OCI-LY3 (cell line): Measurements from ENCODE around the gene PPARG.

Experiments used
- H2AFZ ChIP-seq: fragments of 200-600, 300-600 bp; shearing (Covaris generic); 2 replicates; pipeline ENCODE4 v1.6.0; 2014; ENCODE audit warnings: antibody characterized with exemption, low read depth, low read length
- H3K27ac ChIP-seq: fragments of 200-600, 300-600 bp; sonication (generic); 2 replicates; pipeline ENCODE4 v1.5.1; 2014; ENCODE audit warnings: mild to moderate bottlenecking, low read length, moderate library complexity, mixed read lengths
- H3K27me3 ChIP-seq: fragments of 200-600, 300-600 bp; sonication (generic); 2 replicates; pipeline ENCODE4 v1.6.1; 2014; ENCODE audit warnings: low read depth, low read length, mixed read lengths
- H3K36me3 ChIP-seq: fragments of 200-600, 300-600 bp; sonication (generic); replicated peaks from 2 replicates; pipeline ENCODE3; 2014; ENCODE audit warnings: low read depth, low read length, mixed read lengths
- H3K4me1 ChIP-seq: fragments of 300-600, 200-600 bp; sonication (generic); 2 replicates; pipeline ENCODE4 v1.6.1; 2014; ENCODE audit warnings: low read length, mixed read lengths
- H3K4me2 ChIP-seq: fragments of 200-600, 300-600 bp; sonication (generic); 2 replicates; pipeline ENCODE4 v1.6.1; 2014; ENCODE audit warnings: low read length, mixed read lengths
- H3K4me3 ChIP-seq: fragments of 300-600, 200-600 bp; sonication (generic); 2 replicates; pipeline ENCODE4 v1.5.1; 2014; ENCODE audit warnings: antibody characterized with exemption, mild to moderate bottlenecking, low read length, moderate library complexity
- H3K79me2 ChIP-seq: fragments of 300-600, 200-600 bp; shearing (Covaris generic); 2 replicates; pipeline ENCODE4 v1.6.1; 2014; ENCODE audit warnings: mild to moderate bottlenecking, low read length, mixed read lengths
- H3K9ac ChIP-seq: fragments of 300-600, 200-600 bp; shearing (Covaris generic); 2 replicates; pipeline ENCODE4 v1.6.0; 2014; ENCODE audit warnings: mild to moderate bottlenecking, low read length, moderate library complexity
- H3K9me3 ChIP-seq: fragments of 200-600, 300-600 bp; shearing (Covaris generic); 2 replicates; pipeline ENCODE4 v1.6.1; 2014; ENCODE audit warnings: low read length, mixed read lengths; ENCODE audit not compliant: insufficient read depth
- H4K20me1 ChIP-seq: fragments of 200-600, 300-600 bp; sonication (generic); 2 replicates; pipeline ENCODE4 v1.6.1; 2016; ENCODE audit warnings: low read length, mixed read lengths; ENCODE audit not compliant: insufficient read depth
- CTCF ChIP-seq: fragments of 200-600, 300-600 bp; sonication (generic); IDR thresholded peaks from 2 replicates; pipeline ENCODE4 v1.5.1; 2014; ENCODE audit warnings: antibody characterized with exemption, low read length, low read depth
- EZH2phosphoT487 ChIP-seq: fragments of 200-600 bp; shearing (Covaris generic); IDR thresholded peaks from 2 replicates; pipeline ENCODE4 v1.6.1; 2018; ENCODE audit warnings: antibody characterized with exemption, mixed run types, low read depth

The PPARG gene

GRCh38 chr3:12247411-12247810, 41.5 kb upstream of the PPARG start:
- Histone ChIP-seq H3K27ac (no peak overlapping the region), H3K79me2 (no peaks in the 10 kb centered on the region), H3K4me2 (no peak overlapping the region), H4K20me1 (no peaks in the 10 kb centered on the region), H3K4me1 (no peaks in the 10 kb centered on the region), H3K4me3 (no peak overlapping the region), H3K9ac (no peak overlapping the region), H2AFZ (no peak overlapping the region), H3K9me3 (0 out of 2 replicates have a peak, but pooled peaks cover 5% of the 10 kb centered on the region), H3K27me3 (peaks cover 53% of the 10 kb centered on the region), H3K36me3 (no peaks in the 10 kb centered on the region)
- no peak for TF ChIP-seq EZH2phosphoT487
- TF ChIP-seq CTCF: no peak

GRCh38 chr3:12249519-12249918, 39.4 kb upstream of the PPARG start:
- H3K27ac ChIP-seq: no peak overlapping the region
- H2AFZ ChIP-seq: no peak overlapping the region
- H3K4me1 ChIP-seq: no peaks in the 10 kb centered on the region
- no peak for TF ChIP-seq CTCF
- no peak for TF ChIP-seq EZH2phosphoT487
- no peak overlapping the region for H3K9ac ChIP-seq
- no peaks in the 10 kb centered on the region for H4K20me1 ChIP-seq
- H3K4me3 ChIP-seq: no peak overlapping the region
- 0 out of 2 replicates have a peak, but pooled peaks cover 5% of the 10 kb centered on the region for H3K9me3 ChIP-seq
- no peaks in the 10 kb centered on the region for H3K79me2 ChIP-seq
- H3K27me3 ChIP-seq: peaks cover 36% of the 10 kb centered on the region; the same call in 1 of the 2 replicates
- no peaks in the 10 kb centered on the region for H3K36me3 ChIP-seq
- H3K4me2 ChIP-seq: no peak overlapping the region

DNA sequence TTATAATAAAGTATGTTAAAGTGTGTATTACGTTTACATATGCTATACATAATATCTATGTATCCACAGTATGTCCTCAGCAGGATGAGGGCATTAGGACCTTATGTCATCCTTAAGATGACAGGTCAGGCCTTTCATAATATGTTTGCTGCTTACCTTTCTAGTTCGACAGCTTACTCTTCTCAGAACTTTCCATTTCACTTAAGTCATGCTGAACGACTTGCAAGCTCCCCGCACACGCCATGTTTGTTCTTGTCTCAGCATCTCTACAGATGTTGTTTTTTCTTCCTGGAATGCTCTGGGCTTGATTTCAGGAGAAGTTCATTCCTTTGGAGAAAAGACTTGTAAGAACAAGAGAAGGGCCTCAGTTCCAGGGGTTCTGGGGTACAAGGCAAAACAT, 36.0 kb upstream of the PPARG start:
- H2AFZ ChIP-seq: no peak overlapping the region

More for the DNA sequence above, 36.0 kb upstream of the PPARG start:
- Histone ChIP-seq H3K79me2 (no peaks in the 10 kb centered on the region), H3K9me3 (0 out of 2 replicates have a peak, but pooled peaks cover 5% of the 10 kb centered on the region), H3K4me2 (no peak overlapping the region), H3K27ac (no peak overlapping the region), H4K20me1 (no peaks in the 10 kb centered on the region), H3K4me3 (no peak overlapping the region), H3K9ac (no peak overlapping the region), H3K4me1 (no peaks in the 10 kb centered on the region), H3K27me3 (peaks cover 6% of the 10 kb centered on the region; the same call in 1 of the 2 replicates), H3K36me3 (no peaks in the 10 kb centered on the region)
- TF ChIP-seq EZH2phosphoT487 (no peak), CTCF (no peak)
